Naive thymus-derived CD8-positive, alpha-beta T cell (primary cell): ENCODE results near the gene FAM149B1. TPM values are rescaled to one million over a fixed set of nuclear protein-coding genes. Genes with fewer than 3 reads are reported as not detected.
"Not testable (repeated sequence)": the region's sequence is repeated elsewhere in the genome, so short reads cannot be mapped to it uniquely, and the experiment has no call there.

Experiments used
- ATAC-seq, 2 donors: fragments of 150-1000 bp; cut with Tn5 transposase in 1 of 2; sonication (Bioruptor Pico), chemical (Tn5 transposase) in 1 of 2; 1 replicate in 1 of 2; 2 replicates in 1 of 2; pipeline ENCODE4 v1.10.0; 2021; ENCODE audit warnings: mild to moderate bottlenecking in 2 of 2, moderate library complexity in 2 of 2
- POLR2A ChIA-PET: fragments of 350-600 bp; sonication (Branson Sonifier 250); formaldehyde crosslinking; loops from one replicate; lab custom pipeline; 2021; ENCODE audit warnings: antibody characterized with exemption; lab: Charles Lee
- DNase-seq, 10 donors: peaks; one replicate each; pipeline versions ENCODE4 v3.0.0 to v3.0.0-alpha.2; 2020 to 2022
- H3K27ac Mint-ChIP-seq, 10 donors: one replicate each; pipeline ENCODE4 v1.8.0; 2020 to 2022; ENCODE audit warnings: mild to moderate bottlenecking in 10 of 10, mixed read lengths in 10 of 10, moderate library complexity in 4 of 10, inconsistent platforms in 1 of 10
- H3K27me3 Mint-ChIP-seq, 5 donors: one replicate each; pipeline ENCODE4 v1.8.0; 2021 to 2022; ENCODE audit warnings: mixed read lengths in 5 of 5
- H3K36me3 Mint-ChIP-seq, 3 donors: one replicate each; pipeline ENCODE4 v1.8.0; 2020 to 2022; ENCODE audit warnings: mixed read lengths in 3 of 3, mild to moderate bottlenecking in 2 of 3, inconsistent platforms in 1 of 3
- H3K4me1 Mint-ChIP-seq, 4 donors: one replicate each; pipeline ENCODE4 v1.8.0; 2021 to 2022; ENCODE audit warnings: mixed read lengths in 4 of 4
- H3K4me3 Mint-ChIP-seq, 10 donors: one replicate each; pipeline ENCODE4 v1.8.0; 2020 to 2022; ENCODE audit warnings: mild to moderate bottlenecking in 10 of 10, mixed read lengths in 10 of 10, moderate library complexity in 6 of 10, inconsistent platforms in 1 of 10
- H3K9me3 Mint-ChIP-seq, 9 donors: one replicate each; pipeline ENCODE4 v1.8.0; 2020 to 2022; ENCODE audit warnings: mixed read lengths in 9 of 9, mild to moderate bottlenecking in 3 of 9, inconsistent platforms in 1 of 9, moderate library complexity in 1 of 9
- polyA plus RNA-seq, 3 donors: library from polyadenylated mRNA; unstranded; fragments of 300-500 nt; fragmentation: Illumina TruSeq; gene quantifications; one replicate each; pipeline ENCODE4 v1.2.3, GENCODE V29; 2021
- total RNA-seq, 8 experiments: library from RNA in 2 of 8; stranded (reverse) in 2 of 8; gene quantifications; one replicate each; pipeline ENCODE4 v1.2.3 and lab custom pipeline; 2021 to 2026

The FAM149B1 gene
- total RNA-seq (10 to 100 TPM; 20.3 to 21.5 TPM), polyA plus RNA-seq (1 to 10 TPM; 5.1 to 5.6 (median 5.4) TPM), total RNA-seq (lab: John Stamatoyannopoulos, UW) (10.4 to 32.7 (median 22.1) reads per million in 6 experiments)

DNA sequence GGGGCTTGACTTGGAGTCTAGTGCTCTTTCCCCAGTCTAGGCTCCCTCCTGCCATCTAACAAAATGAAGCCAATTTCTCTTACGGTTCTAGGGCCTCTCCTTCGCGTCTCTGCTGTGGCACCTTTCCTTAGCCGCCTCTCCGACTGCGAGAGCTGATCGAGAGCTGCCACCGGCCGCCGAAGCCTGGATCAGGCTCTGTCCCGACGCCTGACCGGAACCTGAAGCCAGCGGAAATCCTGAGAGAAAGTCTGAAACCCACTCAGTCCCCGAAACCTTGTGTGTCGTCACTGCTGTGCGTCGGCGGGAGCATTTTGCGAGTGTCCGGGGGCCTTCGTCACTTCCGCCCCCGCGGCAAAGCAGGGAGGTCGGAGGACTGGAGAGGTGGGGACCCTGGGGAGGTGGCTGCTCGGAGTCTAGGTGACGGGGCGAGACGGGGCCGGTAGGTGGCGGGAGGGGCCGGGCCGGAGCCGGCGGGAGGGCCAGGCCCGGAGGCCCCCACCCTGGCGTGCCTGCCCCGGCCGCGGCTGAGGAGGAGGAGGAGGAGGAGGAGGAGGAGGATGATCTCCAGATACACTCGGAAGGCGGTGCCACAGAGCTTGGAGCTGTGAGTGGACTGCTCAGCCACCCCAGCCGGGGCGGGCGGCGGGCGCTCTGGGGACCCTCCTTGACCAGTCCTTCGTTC, at the start of gene FAM149B1, which contains the start of gene ECD:
Gene FAM149B1 (plus strand): TSS at position 337 of the 682 bp plus-strand sequence. CDS start 221 bp downstream, at position 558.
Gene ECD (minus strand): TSS at position 226 of the 682 bp plus-strand sequence. CDS start 4,071 bp downstream, outside the sequence.
- Mint-ChIP-seq H3K9me3 (no peaks in the 10 kb centered on the region), H3K36me3 (peaks cover 0 to 18% (median 0%) of the 10 kb centered on the region in 3 donors), H3K4me1 (peaks cover 25 to 49% (median 47%) of the 10 kb centered on the region in 4 donors), H3K27me3 (no peaks in the 10 kb centered on the region), H3K4me3 (peak within 1 kb of the TSS; percentile 97 to 100 (median 100)), H3K27ac (peak within 1 kb of the TSS; percentile 97 to 100 (median 100))
- peak; percentile 95 for ATAC-seq
- POLR2A ChIA-PET = interaction anchor here (0.6 to 1.5 kb wide), 4 partner anchors 57 to 323 kb away, joined by 3 to 6 read pairs (median 6); partner anchors contain the start of genes DNAJC9, NUDT13 and P4HA1
- peak; percentile 81 to 96 (median 91) for DNase-seq

DNA sequence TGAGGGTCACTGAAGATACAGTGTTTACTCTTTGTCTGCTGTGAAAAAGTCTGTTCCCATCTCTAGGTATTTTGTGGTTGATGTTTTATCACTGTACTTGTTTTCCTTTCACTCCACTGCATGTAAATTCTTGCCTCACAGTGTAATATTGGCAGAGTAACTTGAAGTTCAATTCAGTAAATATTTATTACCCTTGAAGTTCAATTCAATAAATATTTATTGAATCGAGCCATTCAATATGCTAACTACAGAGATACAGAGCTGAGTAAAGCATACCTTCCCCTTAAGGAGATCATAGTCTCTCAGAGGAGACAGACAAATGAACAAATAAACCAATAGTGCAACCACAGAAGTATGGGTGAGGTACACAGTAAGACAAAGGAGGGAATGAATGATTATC, 48.5 kb upstream of the FAM149B1 start:
- no peaks in the 10 kb centered on the region for H3K9me3 Mint-ChIP-seq
- no peak for ATAC-seq
- POLR2A ChIA-PET = no interaction called here

DNA sequence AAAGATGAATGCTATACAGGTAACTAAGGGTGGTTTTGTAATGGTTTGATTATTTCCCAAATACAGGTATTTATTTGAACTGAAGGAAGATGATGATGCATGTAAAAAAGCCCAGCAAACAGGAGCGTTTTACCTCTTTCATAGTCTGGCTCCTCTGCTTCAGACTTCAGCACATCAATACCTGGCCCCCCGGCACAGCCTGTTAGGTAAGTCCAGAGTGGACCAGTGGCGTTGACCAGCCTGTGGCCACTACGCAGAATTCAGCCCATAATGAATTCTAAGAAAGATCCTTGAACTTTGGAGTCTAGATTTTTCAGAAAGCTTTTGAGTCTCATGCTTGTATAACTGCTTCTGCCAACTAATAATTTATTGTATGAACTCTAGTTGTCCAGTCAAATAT, 48.0 kb upstream of the FAM149B1 start:
- no peak overlapping the region for H3K4me3 Mint-ChIP-seq
- ATAC-seq (no peak), DNase-seq (no peak)
- no peaks in the 10 kb centered on the region for H3K9me3 Mint-ChIP-seq
- H3K36me3 Mint-ChIP-seq = peaks cover 0 to 39% (median 0%) of the 10 kb centered on the region in 3 donors
- H3K4me1 Mint-ChIP-seq = peaks cover 0 to 2% (median 1%) of the 10 kb centered on the region in 4 donors
- no peak overlapping the region for H3K27ac Mint-ChIP-seq
- no peaks in the 10 kb centered on the region for H3K27me3 Mint-ChIP-seq
- POLR2A ChIA-PET = no interaction called here

More for the DNA sequence above, 48.5 kb upstream of the FAM149B1 start:
- Mint-ChIP-seq H3K27ac (peak overlapping the region in 2 of 10 donors; percentile 46 to 63), H3K27me3 (no peaks in the 10 kb centered on the region), H3K4me1 (peaks cover 0 to 2% (median 1%) of the 10 kb centered on the region in 4 donors), H3K36me3 (peaks cover 0 to 36% (median 0%) of the 10 kb centered on the region in 3 donors), H3K4me3 (no peak overlapping the region)
- no peak for DNase-seq

DNA sequence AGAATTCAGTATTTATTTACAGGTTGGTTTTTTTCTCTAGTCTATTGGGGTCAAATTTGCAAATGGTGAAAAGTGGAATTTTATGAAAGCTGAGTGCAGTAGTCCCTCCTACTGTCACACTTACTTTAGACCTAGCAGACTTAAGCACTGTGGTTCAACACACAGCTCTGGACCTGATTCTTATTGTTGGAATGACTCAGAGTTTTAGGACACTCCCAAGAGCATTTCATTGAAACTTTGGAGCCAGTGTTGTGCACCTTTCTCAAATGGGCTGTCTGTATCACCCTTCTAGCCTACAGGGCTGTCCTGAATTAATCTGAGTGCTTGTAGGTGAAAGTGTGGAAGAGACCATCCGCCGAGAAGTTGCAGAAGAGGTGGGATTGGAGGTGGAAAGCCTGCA, 41.6 kb upstream of the FAM149B1 start:
- H3K36me3 Mint-ChIP-seq = peaks cover 0 to 70% (median 3%) of the 10 kb centered on the region in 3 donors
- POLR2A ChIA-PET = no interaction called here
- H3K27me3 Mint-ChIP-seq = no peaks in the 10 kb centered on the region
- H3K4me1 Mint-ChIP-seq = no peaks in the 10 kb centered on the region
- H3K9me3 Mint-ChIP-seq = no peaks in the 10 kb centered on the region
- no peak overlapping the region for H3K4me3 Mint-ChIP-seq
- H3K27ac Mint-ChIP-seq = peak overlapping the region in 3 of 10 donors; percentile 42 to 58 (median 43)
- ATAC-seq (no peak), DNase-seq (no peak)

DNA sequence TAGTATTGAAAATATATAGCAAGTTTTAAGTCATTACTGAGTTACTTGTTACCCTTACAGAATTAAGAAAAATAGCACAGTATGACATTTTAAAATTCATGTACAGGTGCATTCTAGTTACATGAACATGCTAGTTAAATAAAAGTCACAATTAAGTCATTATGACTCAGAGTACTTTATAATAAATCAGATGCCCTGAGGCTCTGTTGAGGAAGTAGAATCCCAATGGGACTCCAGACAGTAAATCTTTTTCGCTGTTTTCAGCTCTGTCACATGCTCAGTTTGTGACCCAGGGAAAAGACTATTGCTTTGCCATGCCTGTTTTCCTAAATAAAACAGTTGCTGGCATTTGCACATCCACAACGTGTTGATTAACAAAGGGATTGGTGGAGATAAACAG, 36.6 kb upstream of the FAM149B1 start:
- ATAC-seq (no peak), DNase-seq (no peak)
- Mint-ChIP-seq H3K27ac (no peak overlapping the region), H3K36me3 (peaks cover 0 to 88% (median 12%) of the 10 kb centered on the region in 3 donors), H3K9me3 (no peaks in the 10 kb centered on the region), H3K27me3 (no peaks in the 10 kb centered on the region), H3K4me1 (peaks cover 0 to 2% (median 0%) of the 10 kb centered on the region in 4 donors), H3K4me3 (no peak overlapping the region)
- POLR2A ChIA-PET = no interaction called here

DNA sequence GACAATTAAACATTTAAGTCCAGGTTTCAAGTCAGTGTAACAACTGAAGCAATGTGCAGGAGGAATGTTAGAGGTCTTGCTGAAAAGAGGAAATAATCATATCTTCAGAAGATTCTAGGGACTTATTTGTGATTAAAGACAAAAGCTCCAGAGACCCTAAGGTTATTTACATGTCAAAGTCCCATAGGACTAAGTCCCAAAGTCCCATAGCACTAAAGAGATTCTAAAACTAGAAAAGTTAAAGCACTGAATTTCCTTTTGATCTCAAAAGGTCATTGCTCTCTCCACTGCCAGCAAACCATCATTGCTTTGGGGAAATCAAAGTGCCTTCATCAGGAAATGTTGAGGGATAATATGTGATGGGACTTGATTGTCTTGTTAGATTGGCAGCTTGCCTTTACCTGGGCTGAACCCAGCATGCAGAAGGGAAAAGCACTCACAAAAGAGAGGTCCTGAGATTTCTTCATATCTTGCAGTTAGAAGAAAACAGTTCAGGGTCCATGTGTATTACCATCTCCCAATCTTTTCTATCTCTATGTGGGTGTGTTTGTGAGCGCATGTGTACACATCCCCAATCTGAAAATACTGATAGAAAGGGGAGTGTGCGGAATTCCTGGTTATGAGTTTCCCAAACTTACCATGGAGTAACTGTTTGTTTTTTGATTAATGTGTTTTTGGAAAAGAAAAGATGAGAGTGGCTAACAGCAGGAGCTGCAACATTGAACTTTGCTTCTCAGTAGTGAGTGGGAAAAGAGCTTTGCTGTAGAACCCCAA, 35.8 kb upstream of the FAM149B1 start:
- Mint-ChIP-seq H3K27me3 (no peaks in the 10 kb centered on the region), H3K4me1 (peaks cover 0 to 2% (median 0%) of the 10 kb centered on the region in 4 donors), H3K9me3 (no peaks in the 10 kb centered on the region), H3K36me3 (peaks cover 0 to 86% (median 15%) of the 10 kb centered on the region in 3 donors), H3K27ac (peak overlapping the region in 1 of 10 donors; percentile 66), H3K4me3 (no peak overlapping the region)
- DNase-seq = no peak
- no peak for ATAC-seq
- POLR2A ChIA-PET = no interaction called here

DNA sequence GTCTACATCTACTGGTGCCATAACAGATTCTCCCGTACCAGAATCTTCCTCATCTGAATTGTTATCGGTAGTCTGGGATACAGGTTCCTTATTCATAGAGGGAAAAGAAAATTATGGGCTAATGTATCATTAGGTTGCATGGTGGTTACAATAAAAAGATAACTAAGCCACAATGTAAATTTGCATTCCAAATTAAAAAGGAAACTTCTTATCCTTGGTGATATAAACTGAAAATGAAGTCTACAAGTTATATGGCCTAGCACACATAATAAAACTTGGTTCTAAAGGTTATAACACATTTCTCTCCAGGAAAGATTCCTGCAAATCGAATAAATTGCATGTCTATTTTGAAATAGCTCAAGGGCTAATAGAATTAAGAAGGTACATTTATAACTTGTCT, 33.2 kb upstream of the FAM149B1 start:
- Mint-ChIP-seq H3K27me3 (no peaks in the 10 kb centered on the region), H3K4me3 (no peak overlapping the region), H3K27ac (no peak overlapping the region), H3K9me3 (no peaks in the 10 kb centered on the region), H3K36me3 (peaks cover 0 to 90% (median 21%) of the 10 kb centered on the region in 3 donors), H3K4me1 (peaks cover 0 to 2% (median 0%) of the 10 kb centered on the region in 4 donors)
- ATAC-seq (no peak), DNase-seq (no peak)
- POLR2A ChIA-PET = no interaction called here

DNA sequence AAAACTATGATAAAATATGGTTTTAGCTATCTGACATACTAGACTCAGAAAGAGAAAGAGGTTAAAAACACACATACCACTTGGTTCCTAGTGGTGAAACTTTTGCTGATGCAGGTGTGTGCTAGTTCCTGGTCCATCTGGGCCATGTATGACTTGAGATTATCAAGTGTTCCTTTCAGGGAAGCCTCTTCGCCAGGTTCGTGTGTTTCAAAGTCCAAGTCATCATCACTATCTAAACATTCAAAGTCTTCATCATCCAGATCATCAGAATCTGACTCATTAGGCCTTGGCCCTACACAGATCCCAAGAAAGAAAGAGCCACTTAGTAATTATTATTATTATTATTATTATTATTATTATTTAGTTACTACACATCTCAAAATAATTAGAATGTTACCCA, 31.3 kb upstream of the FAM149B1 start:
- ATAC-seq = no peak
- Mint-ChIP-seq H3K27ac (no peak overlapping the region), H3K4me1 (peaks cover 0 to 2% (median 0%) of the 10 kb centered on the region in 4 donors), H3K9me3 (no peaks in the 10 kb centered on the region), H3K4me3 (no peak overlapping the region), H3K27me3 (no peaks in the 10 kb centered on the region), H3K36me3 (peaks cover 0 to 91% (median 24%) of the 10 kb centered on the region in 3 donors)
- DNase-seq = no peak
- POLR2A ChIA-PET = no interaction called here

DNA sequence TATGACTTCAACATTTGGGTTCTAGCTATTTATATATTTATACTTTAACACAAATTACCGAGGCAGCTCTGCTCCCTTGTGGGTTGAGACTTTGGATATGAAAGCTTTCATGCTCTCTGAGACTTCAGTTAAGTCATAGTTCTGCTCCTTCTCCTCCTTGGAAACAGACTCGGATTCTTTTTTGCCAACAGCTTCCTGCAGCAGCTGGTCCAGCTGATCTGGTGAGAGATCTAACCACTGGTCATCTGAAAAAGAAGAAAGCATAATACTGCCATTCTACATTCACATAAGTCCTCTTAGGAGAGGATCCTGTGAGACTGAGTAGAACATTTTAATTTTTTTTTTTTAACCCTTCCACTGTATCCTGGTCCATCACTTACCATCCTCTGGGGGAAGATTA, 28.7 kb upstream of the FAM149B1 start:
- POLR2A ChIA-PET = no interaction called here
- ATAC-seq = no peak
- no peaks in the 10 kb centered on the region for H3K27me3 Mint-ChIP-seq
- DNase-seq = no peak
- H3K4me3 Mint-ChIP-seq = no peak overlapping the region
- H3K36me3 Mint-ChIP-seq = peaks cover 4 to 91% (median 30%) of the 10 kb centered on the region in 3 donors
- H3K4me1 Mint-ChIP-seq = no peaks in the 10 kb centered on the region
- no peaks in the 10 kb centered on the region for H3K9me3 Mint-ChIP-seq
- peak overlapping the region in 1 of 10 donors; percentile 21 for H3K27ac Mint-ChIP-seq

DNA sequence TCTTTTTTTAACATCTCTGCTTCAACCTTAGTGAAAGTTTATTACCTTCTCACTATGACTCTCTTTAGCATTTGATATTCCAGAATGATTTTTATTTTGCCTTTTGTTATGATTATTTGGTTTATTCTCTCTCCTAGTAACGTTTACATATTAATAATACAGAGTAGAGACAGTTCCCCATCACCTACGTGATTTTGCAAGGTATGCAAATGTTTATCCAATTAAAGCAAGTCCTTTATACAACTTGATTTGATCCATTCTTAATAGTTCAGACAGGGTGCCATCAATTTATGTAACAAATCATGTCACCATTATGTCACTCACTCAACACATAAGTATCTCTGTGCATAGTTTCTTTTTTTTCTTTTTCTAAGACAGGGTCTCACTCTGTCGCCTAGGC, 26.3 kb upstream of the FAM149B1 start:
- H3K27me3 Mint-ChIP-seq = no peaks in the 10 kb centered on the region
- ATAC-seq (no peak), DNase-seq (no peak)
- H3K27ac Mint-ChIP-seq = peak overlapping the region in 1 of 10 donors; percentile 63
- no peak overlapping the region for H3K4me3 Mint-ChIP-seq
- peaks cover 4 to 90% (median 26%) of the 10 kb centered on the region in 3 donors for H3K36me3 Mint-ChIP-seq
- no peaks in the 10 kb centered on the region for H3K9me3 Mint-ChIP-seq
- H3K4me1 Mint-ChIP-seq = no peaks in the 10 kb centered on the region
- POLR2A ChIA-PET = no interaction called here

DNA sequence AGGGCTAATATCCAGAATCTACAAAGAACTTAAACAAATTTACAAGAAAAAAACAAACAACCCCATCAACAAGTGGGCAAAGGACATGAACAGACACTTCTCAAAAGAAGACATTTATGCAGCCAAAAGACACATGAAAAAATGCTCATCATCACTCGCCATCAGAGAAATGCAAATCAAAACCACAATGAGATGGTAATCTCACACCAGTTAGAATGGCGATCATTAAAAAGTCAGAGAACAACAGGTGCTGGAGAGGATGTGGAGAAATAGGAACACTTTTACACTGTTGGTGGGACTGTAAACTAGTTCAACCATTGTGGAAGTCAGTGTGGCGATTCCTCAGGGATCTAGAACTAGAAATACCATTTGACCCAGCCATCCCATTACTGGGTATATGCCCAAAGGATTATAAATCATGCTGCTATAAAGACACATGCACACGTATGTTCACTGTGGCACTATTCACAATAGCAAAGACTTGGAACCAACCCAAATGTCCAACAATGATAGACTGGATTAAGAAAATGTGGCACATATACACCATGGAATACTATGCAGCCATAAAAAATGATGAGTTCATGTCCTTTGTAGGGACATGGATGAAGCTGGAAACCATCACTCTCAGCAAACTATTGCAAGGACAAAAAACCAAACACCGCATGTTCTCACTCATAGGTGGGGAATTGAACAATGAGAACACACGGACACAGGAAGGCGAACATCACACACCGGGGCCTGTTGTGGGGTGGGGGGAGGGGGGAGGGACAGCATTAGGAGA, 17.1 kb upstream of the FAM149B1 start:
- DNase-seq, H3K9me3 Mint-ChIP-seq, POLR2A ChIA-PET, ATAC-seq, H3K27me3 Mint-ChIP-seq, H3K4me3 Mint-ChIP-seq, H3K4me1 Mint-ChIP-seq: not testable (repeated sequence)
- H3K27ac Mint-ChIP-seq = peak overlapping the region in 2 of 10 donors; percentile 4 to 13
- peaks cover 11 to 87% (median 29%) of the 10 kb centered on the region in 3 donors for H3K36me3 Mint-ChIP-seq

DNA sequence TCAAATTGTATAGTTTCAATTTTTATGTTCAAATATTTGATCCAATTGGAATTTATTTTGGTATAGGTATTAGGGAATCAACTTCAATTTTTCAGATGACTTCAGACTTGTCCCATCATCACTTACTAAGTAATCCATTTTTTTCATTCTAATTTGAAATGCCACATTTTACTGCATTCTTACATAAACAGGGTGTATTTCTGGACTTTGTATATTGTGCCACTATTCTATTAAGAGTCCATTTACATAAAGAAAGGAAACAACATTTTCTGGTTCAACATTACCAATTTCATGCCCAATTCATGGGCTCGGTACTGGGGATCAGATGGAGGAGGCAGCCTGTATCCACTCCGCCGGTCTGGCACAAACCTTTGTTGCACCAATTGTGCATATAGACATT, 15.9 kb upstream of the FAM149B1 start:
- H3K27me3 Mint-ChIP-seq = no peaks in the 10 kb centered on the region
- no peak for ATAC-seq
- POLR2A ChIA-PET = no interaction called here
- peaks cover 11 to 88% (median 35%) of the 10 kb centered on the region in 3 donors for H3K36me3 Mint-ChIP-seq
- no peak overlapping the region for H3K4me3 Mint-ChIP-seq
- peaks cover 0 to 8% (median 2%) of the 10 kb centered on the region in 4 donors for H3K4me1 Mint-ChIP-seq
- peak overlapping the region in 1 of 10 donors; percentile 18 for H3K27ac Mint-ChIP-seq
- no peaks in the 10 kb centered on the region for H3K9me3 Mint-ChIP-seq
- no peak for DNase-seq
